ENCODE results near the gene KDM4C. TPM values are rescaled to one million over a fixed set of nuclear protein-coding genes. Genes with fewer than 3 reads are reported as not detected.

KDM4C gene
- total RNA-seq, 1 donor from 2014 or later: 18.2 TPM

- Mint-ChIP-seq H3K36me3 (ENCODE audit: low read depth, unreplicated experiment) (no peaks in the 10 kb centered on the region), H3K27ac (ENCODE audit: unreplicated experiment) (no peak overlapping the region), H3K4me3 (ENCODE audit: unreplicated experiment) (no peak overlapping the region), H3K9me3 (ENCODE audit: unreplicated experiment) (no peaks in the 10 kb centered on the region), H3K27me3 (ENCODE audit: low read depth, unreplicated experiment) (peaks cover 9% of the 10 kb centered on the region), H3K4me1 (ENCODE audit: low read depth, unreplicated experiment) (no peaks in the 10 kb centered on the region)
- H3K27me3 ChIP-seq (ENCODE audit: insufficient read depth, low read length): no peaks in the 10 kb centered on the region
- H3K36me3 ChIP-seq (ENCODE audit: insufficient read depth, low read length): no peaks in the 10 kb centered on the region
- no peaks in the 10 kb centered on the region for H3K9me3 ChIP-seq (ENCODE audit: insufficient read depth, low read depth, low read length)
- TF ChIP-seq CTCF (IDR thresholded peaks at IDR 0.05; ENCODE audit: insufficient read depth, low read depth, low read length) (no peak), EZH2 (IDR thresholded peaks at IDR 0.05; ENCODE audit: insufficient read depth, low read length) (no peak)
- no peak overlapping the region for H3K9ac ChIP-seq (ENCODE audit: low read length)
- H3K4me2 ChIP-seq (ENCODE audit: low read length): no peak overlapping the region
- H3K27ac ChIP-seq (ENCODE audit: low read depth, low read length): no peak overlapping the region
- FAIRE-seq (no peak), DNase-seq (ENCODE audit: low read depth) (no peak)
- no peaks in the 10 kb centered on the region for H3K79me2 ChIP-seq (ENCODE audit: insufficient read depth, low read length)
- H4K20me1 ChIP-seq (ENCODE audit: insufficient read depth, low read length): no peaks in the 10 kb centered on the region
- no peak overlapping the region for H2AFZ ChIP-seq (ENCODE audit: low read depth, low read length)
- H3K4me3 ChIP-seq (ENCODE audit: insufficient read depth, low read depth, low read length): no peak overlapping the region
- H3K4me1 ChIP-seq (ENCODE audit: insufficient read depth, low read length): peaks cover 2% of the 10 kb centered on the region
These were observed 448.5 kb downstream of the KDM4C start for GRCh38 chr9:7206221-7206758.

GRCh38 chr9:7209016-7209715 lies 451.4 kb downstream of the KDM4C start:
- DNase-seq (ENCODE audit: low read depth): no peak
- H3K27me3 ChIP-seq (ENCODE audit: insufficient read depth, low read length): no peaks in the 10 kb centered on the region
- H2AFZ ChIP-seq (ENCODE audit: low read depth, low read length): peak overlapping the region; percentile 61
- no peak for TF ChIP-seq EZH2 (IDR thresholded peaks at IDR 0.05; ENCODE audit: insufficient read depth, low read length)
- no peak for TF ChIP-seq CTCF (IDR thresholded peaks at IDR 0.05; ENCODE audit: insufficient read depth, low read depth, low read length)
- no peaks in the 10 kb centered on the region for H4K20me1 ChIP-seq (ENCODE audit: insufficient read depth, low read length)
- no peak for FAIRE-seq
- peak overlapping the region; percentile 79 for H3K4me2 ChIP-seq (ENCODE audit: low read length)
- H3K27ac ChIP-seq (ENCODE audit: low read depth, low read length): no peak overlapping the region
- Mint-ChIP-seq H3K4me3 (ENCODE audit: unreplicated experiment) (no peak overlapping the region), H3K27ac (ENCODE audit: unreplicated experiment) (no peak overlapping the region), H3K9me3 (ENCODE audit: unreplicated experiment) (peaks cover 2% of the 10 kb centered on the region), H3K27me3 (ENCODE audit: low read depth, unreplicated experiment) (peaks cover 13% of the 10 kb centered on the region), H3K4me1 (ENCODE audit: low read depth, unreplicated experiment) (peaks cover 7% of the 10 kb centered on the region), H3K36me3 (ENCODE audit: low read depth, unreplicated experiment) (no peaks in the 10 kb centered on the region)
- H3K4me3 ChIP-seq (ENCODE audit: insufficient read depth, low read depth, low read length): peak overlapping the region; percentile 44
- no peak overlapping the region for H3K9ac ChIP-seq (ENCODE audit: low read length)
- H3K36me3 ChIP-seq (ENCODE audit: insufficient read depth, low read length): no peaks in the 10 kb centered on the region
- peaks cover 2% of the 10 kb centered on the region for H3K4me1 ChIP-seq (ENCODE audit: insufficient read depth, low read length)
- H3K9me3 ChIP-seq (ENCODE audit: insufficient read depth, low read depth, low read length): no peaks in the 10 kb centered on the region
- H3K79me2 ChIP-seq (ENCODE audit: insufficient read depth, low read length): no peaks in the 10 kb centered on the region

GRCh38 chr9:7209990-7210389 lies 452.2 kb downstream of the KDM4C start:
- no peaks in the 10 kb centered on the region for H4K20me1 ChIP-seq (ENCODE audit: insufficient read depth, low read length)
- Mint-ChIP-seq H3K4me3 (ENCODE audit: unreplicated experiment) (no peak overlapping the region), H3K9me3 (ENCODE audit: unreplicated experiment) (peaks cover 3% of the 10 kb centered on the region), H3K27me3 (ENCODE audit: low read depth, unreplicated experiment) (peaks cover 13% of the 10 kb centered on the region), H3K27ac (ENCODE audit: unreplicated experiment) (no peak overlapping the region), H3K36me3 (ENCODE audit: low read depth, unreplicated experiment) (no peaks in the 10 kb centered on the region), H3K4me1 (ENCODE audit: low read depth, unreplicated experiment) (peaks cover 7% of the 10 kb centered on the region)
- H2AFZ ChIP-seq (ENCODE audit: low read depth, low read length): no peak overlapping the region
- H3K4me2 ChIP-seq (ENCODE audit: low read length): no peak overlapping the region
- H3K9ac ChIP-seq (ENCODE audit: low read length): no peak overlapping the region
- no peak overlapping the region for H3K4me3 ChIP-seq (ENCODE audit: insufficient read depth, low read depth, low read length)
- peaks cover 2% of the 10 kb centered on the region for H3K4me1 ChIP-seq (ENCODE audit: insufficient read depth, low read length)
- no peaks in the 10 kb centered on the region for H3K36me3 ChIP-seq (ENCODE audit: insufficient read depth, low read length)
- DNase-seq (ENCODE audit: low read depth) (no peak), FAIRE-seq (no peak)
- no peaks in the 10 kb centered on the region for H3K79me2 ChIP-seq (ENCODE audit: insufficient read depth, low read length)
- no peak overlapping the region for H3K27ac ChIP-seq (ENCODE audit: low read depth, low read length)
- no peaks in the 10 kb centered on the region for H3K9me3 ChIP-seq (ENCODE audit: insufficient read depth, low read depth, low read length)
- no peaks in the 10 kb centered on the region for H3K27me3 ChIP-seq (ENCODE audit: insufficient read depth, low read length)
- TF ChIP-seq CTCF (IDR thresholded peaks at IDR 0.05; ENCODE audit: insufficient read depth, low read depth, low read length): no peak
- no peak for TF ChIP-seq EZH2 (IDR thresholded peaks at IDR 0.05; ENCODE audit: insufficient read depth, low read length)
